Activated CD4-positive, alpha-beta T cell treated with anti-CD3 and anti-CD28 coated beads, Interleukin-2, amount 50 U/mL, for 1 hour (primary cell): ENCODE results near the gene RASAL2.
"Not testable (repeated sequence)": the region's sequence is repeated elsewhere in the genome, so short reads cannot be mapped to it uniquely, and the experiment has no call there.

ENCODE experiments used
- DNase-seq: peaks from one replicate; pipeline ENCODE4 v3.0.0-alpha.2; 2020

RASAL2 gene

DNA sequence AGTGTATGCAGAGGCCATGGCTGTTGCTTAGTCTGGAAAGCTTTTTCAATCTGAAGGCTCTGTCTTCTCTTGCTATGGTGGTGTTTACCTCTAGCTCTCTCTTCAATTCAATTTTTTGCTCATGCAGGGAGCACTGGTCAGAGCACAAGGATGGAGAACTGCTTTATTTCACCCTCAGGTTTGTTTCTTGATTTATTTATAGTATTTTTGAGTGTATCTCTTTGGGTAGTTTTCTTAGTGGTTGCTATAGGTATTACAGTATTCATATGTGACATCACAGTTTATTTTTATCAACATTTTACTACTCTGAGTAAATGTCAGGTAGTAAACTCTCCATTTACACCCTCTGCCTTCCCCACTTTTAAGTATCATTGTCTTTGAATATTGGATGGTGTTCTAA, 147.9 kb downstream of the RASAL2 start:
- DNase-seq: no peak

DNA sequence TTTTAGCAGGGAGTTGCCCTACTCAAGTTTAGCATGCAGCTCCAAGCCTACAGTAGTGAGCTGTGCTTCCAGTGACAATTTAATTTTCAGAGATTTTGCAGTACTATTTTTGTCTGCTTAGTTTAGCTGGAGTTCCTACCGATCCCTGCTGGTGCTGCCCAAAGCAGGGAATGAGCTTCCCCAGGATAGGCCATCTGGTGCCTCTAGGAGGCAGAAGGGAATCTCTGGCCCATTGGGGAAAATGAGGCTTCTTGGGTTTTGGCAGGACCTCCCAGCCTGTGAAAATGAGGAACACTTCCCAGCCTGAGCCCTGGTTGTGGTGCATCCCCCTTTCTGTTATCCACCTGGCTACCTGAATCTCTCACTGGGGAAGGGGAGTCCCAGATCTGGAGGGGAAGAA, 149.2 kb downstream of the RASAL2 start:
- DNase-seq: no peak

DNA sequence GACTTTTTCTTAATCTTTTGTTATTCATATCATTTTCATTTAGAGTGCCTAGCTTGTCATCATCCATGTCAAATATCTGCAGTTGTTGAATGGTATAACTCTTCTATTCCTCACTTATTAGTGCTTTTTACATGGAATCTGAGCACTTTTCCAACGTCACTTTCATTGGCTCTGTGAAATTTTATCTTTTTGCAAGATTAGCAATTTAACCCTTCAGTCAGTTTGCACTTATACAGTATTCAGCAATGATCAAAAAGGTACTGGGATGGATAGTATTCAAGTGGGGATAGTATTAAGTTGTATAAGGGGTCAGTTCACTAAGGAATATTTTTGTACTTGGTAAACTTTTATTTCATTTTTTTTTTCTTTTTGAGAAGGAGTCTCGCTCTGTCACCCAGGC, 150.0 kb downstream of the RASAL2 start:
- DNase-seq: no peak

GRCh38 chr1:178248284-178248683, 154.4 kb downstream of the RASAL2 start:
- DNase-seq: not testable (repeated sequence)

DNA sequence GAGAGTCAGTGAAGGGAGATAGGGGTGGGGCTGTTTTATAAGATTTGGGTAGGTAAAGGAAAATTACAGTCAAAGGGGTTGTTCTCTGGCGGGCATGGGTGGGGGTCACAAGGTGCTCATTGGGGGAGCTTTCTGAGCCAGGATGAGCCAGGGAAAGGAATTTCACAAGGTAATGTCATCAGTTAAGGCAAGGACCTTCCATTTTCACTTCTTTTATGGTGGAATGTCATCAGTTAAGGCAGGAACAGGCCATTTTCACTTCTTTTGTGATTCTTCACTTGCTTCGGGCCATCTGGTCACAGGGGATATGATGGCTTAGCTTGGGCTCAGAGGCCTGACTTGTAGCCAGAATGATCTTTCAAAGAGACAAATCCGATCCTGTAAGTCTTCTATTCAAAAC, 159.7 kb downstream of the RASAL2 start:
- not testable (repeated sequence) for DNase-seq

DNA sequence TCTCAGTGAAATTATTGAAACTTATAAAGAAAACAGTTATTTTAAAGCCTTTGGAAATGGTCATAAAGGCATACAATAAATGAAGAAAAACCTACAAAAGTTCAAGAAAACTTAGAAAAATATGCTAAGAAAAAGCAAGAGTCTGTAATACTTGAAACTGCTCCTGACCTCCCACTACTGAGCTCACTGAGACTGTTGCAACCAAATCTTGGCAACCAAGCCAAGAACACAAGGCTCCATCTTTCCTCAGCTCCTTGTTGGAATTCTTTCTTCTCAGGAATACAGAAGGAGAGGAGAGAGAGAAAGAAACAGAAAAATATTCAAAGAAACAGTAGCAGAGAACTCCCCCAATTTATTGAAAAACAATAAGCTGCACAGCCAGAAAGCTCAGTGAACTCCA, 160.5 kb downstream of the RASAL2 start:
- no peak for DNase-seq

- no peak for DNase-seq
Measured at GRCh38 chr1:178258536-178258935, 164.6 kb downstream of the RASAL2 start.

DNA sequence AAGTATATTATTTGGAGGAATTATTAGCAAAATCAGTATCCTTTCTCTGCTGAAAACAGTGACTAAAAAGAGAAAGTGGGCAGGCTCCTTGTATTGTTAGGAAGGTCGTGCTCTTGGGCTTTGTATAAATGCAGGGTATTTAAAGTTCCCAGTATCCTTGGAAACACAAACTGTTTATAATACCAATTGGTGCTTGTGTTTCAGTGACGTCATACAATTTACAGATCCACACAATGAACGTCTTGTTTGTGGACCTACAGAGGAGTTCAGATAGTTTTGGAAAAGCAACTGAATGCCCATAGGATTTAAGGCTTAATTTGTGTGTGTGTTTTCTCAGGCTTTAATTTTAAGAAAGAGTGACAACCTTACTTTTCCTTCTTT, 168.2 kb downstream of the RASAL2 start:
- DNase-seq: no peak

DNA sequence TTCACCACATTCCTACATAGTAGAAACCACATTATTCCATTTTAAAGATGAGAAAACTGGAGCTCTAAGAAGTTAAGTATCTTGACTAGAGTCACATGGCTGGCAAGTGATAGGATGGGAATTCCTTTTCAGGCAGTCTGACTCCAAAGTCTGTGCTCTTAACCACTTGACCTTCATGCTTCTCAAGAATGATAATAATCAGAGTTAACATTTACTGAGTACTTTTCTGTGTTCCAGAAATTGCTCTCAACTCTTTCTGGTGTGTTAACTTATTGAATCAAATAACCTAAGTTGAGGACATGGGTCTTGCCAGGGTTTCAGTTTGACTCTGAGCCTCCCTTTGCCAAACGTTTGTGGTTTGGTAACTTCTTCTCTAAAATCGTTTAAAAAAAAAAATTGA, 169.4 kb downstream of the RASAL2 start:
- no peak for DNase-seq

GRCh38 chr1:178266113-178266512, 172.2 kb downstream of the RASAL2 start:
- DNase-seq: no peak

GRCh38 chr1:178266619-178267066, 172.7 kb downstream of the RASAL2 start:
- DNase-seq: no peak

- no peak for DNase-seq
Measured at GRCh38 chr1:178267646-178268094, 173.8 kb downstream of the RASAL2 start.

GRCh38 chr1:178271471-178271870, 177.6 kb downstream of the RASAL2 start:
- DNase-seq: no peak

GRCh38 chr1:178273707-178274410, 180.0 kb downstream of the RASAL2 start:
- DNase-seq: no peak

DNA sequence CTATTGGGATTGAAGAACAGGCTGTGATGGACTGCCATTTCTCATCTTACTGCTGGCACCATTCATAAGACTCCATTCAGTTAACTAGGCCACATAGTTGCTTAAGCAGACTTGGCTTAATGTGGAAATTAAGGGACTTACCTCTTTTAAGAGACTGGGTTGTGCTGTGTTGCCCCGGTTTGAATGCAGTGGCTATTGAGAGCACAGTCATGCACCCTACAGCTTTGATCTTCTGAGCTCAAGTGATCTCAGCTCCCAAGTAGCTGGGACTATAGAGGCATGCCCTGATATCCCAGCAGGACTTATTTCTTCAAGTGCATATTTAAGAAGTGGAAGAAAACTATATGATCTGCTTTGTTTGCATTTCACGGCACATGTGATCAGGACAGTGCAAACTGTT, 181.1 kb downstream of the RASAL2 start:
- no peak for DNase-seq

DNA sequence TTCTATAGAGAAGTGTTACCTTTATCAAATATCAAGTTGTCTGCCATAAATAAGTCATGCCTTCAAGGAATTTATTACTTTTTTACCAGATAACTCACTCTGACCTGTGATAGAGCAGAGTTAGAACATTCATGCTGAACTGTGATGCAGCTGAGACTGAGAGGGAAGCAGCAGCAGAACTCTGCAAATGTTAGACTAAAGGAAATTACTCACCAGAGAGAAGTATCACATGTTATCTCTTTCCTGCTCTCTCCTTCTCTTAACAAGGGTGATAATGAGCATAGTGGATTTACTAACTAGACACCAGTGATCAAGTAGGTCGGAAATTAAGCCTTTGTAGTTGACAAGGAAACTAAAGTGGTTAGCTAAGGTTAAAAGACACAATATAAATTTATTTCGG, 181.6 kb downstream of the RASAL2 start:
- DNase-seq: no peak

- no peak for DNase-seq
Measured at GRCh38 chr1:178277793-178278530, 184.1 kb downstream of the RASAL2 start.

DNA sequence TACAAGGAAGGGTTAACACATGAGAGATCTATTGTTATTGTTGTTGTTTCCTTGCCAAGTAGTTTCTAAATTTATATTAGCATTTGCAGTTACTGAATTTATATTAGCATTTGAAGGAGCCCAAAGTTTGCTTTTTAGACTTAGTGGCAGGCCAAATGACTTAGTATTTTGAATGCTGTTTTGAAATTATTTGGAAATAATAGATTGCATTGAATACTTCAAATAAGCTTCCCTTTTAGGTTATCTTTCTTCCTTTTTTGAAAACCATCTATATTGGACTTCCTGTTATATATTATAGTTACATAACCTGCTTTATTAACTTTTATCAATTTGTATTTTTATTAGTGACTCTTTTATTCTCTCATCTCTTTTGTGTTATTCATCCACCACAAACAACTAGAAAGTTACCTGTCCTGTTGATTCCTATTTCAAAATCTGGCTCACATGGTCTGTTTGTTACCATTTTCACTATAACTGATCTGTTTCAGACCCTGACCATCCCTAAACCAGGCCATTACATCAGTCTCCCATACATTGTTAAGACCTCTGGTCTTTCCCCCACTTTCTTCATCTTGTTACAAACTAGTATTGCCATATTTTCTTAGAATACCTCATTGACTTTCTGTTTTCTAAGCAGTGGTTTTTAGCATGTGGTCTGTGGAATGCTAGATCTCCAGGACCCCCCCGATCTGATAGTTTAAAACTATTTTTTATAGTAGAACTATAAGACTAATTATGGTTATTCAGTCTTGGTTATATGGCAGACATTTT, 185.2 kb downstream of the RASAL2 start:
- no peak for DNase-seq

- no peak for DNase-seq
Measured at GRCh38 chr1:178282949-178283367, 189.1 kb downstream of the RASAL2 start.

GRCh38 chr1:178283409-178283808, 189.5 kb downstream of the RASAL2 start:
- DNase-seq: no peak

- DNase-seq: no peak
Measured at GRCh38 chr1:178284058-178284457, 190.2 kb downstream of the RASAL2 start.

DNA sequence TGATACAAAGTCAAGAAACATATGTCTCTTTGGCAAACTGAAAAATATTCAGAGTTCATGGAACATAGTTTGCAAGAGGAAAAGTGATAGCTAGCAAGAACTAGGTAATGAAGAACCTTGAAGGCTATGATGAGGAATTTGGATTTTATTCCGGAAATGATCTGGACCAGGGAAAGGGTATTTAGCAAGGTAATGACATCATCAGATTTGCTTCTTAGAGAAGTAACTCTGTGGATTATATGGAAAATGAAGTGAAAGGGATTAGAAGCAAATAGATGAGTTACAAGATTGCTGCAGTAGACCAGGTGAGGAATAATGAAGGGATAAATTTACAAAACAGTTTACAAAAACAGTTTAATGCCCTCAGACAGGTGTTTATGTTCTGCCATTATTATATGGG, 197.3 kb downstream of the RASAL2 start:
- DNase-seq: no peak

- no peak for DNase-seq
Measured at GRCh38 chr1:178294654-178295053, 200.8 kb downstream of the RASAL2 start.

DNA sequence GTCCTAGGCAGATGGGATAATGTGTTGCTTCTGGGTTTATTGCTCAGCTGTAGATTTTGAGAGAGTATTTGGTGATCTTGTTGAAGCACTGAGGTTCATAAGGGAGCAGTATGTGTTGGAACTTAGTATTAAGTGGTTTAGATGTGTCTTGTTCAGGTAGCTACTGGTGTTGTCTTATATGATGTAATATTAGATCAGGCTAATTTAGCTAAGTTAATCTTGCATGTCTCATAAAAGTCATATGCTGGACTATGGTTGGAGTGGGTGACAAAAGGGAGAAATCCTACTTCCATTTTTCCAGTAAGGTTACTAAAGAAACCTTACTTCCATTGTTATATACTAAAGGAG, 206.4 kb downstream of the RASAL2 start:
- no peak for DNase-seq
